SIG-M5 treated with dmso at 0.1 percent for 504 hours (cell line): ENCODE data around the gene MAPK10.

Source experiments
- DNase-seq: peaks from one replicate; lab custom pipeline; 2025; ENCODE audit not compliant: unreplicated experiment; lab: John Stamatoyannopoulos, UW

The MAPK10 gene

GRCh38 chr4:86279293-86279960, 80.4 kb downstream of the MAPK10 start:
- no peak for DNase-seq

- DNase-seq, result no peak
Measured at GRCh38 chr4:86278126-86278525, 81.7 kb downstream of the MAPK10 start.

- no peak for DNase-seq
Measured at GRCh38 chr4:86274642-86275041, 85.2 kb downstream of the MAPK10 start.

GRCh38 chr4:86272669-86273068, 87.2 kb downstream of the MAPK10 start:
- no peak for DNase-seq

DNA sequence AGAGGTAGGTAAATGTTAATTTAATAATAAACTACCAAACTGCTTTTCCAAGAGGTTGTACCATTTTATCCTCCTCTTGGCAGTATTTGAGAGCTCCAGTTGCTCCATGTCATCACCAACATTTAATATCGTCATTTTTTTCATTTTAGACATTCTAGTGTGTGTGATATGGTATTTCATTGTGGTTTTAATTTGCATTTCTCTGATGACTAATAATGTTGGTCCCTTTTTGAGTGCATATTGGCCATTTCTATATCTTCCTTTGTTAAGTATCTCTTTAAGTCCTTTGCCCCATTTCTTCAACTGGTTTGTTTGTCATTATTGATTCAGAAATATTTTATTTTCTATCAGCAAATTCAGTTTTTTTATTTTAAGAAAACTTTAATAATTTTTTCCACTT, 88.8 kb downstream of the MAPK10 start:
- DNase-seq, result no peak

- DNase-seq, result no peak
Measured at GRCh38 chr4:86269354-86269753, 90.5 kb downstream of the MAPK10 start.

- no peak for DNase-seq
Measured at GRCh38 chr4:86264241-86264640, 95.6 kb downstream of the MAPK10 start.

GRCh38 chr4:86261636-86262035, 98.2 kb downstream of the MAPK10 start:
- no peak for DNase-seq

DNA sequence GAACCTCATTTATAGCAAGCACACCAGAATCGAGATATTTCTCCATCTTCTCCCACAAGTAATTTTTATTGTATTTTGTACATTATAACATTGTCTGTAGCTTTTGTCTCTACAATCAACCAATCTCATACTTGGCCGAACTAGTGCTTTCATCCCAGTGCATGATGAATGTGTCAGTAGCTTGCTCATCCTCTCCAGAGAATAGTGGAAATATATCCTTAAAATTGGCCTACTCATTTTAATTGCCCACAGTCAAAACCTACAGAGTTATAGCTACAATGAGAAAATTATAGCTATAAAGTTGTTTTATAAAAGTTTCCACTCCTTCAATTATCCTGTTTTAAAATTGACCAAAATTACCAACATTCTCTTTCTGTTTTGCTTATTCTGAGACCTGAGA, 103.8 kb downstream of the MAPK10 start:
- no peak for DNase-seq

DNA sequence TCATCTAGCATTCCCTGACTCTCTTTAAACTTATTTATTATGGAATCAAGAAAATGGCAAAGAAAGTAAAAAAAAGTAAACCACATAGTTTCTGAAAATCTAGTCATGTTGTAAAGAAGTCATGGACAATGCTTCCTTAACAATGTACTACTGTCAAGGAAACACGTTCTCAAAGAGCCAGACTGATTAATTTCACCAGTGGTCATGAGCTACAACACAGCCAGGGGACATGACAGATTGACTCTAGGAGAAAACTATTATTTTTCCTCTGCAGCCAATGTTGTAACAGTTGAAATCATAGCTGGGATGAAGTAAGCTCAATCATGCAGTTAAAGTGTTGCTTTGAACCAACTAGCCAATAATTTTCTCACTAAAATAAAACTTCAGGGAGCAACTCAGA, 109.2 kb downstream of the MAPK10 start:
- no peak for DNase-seq

DNA sequence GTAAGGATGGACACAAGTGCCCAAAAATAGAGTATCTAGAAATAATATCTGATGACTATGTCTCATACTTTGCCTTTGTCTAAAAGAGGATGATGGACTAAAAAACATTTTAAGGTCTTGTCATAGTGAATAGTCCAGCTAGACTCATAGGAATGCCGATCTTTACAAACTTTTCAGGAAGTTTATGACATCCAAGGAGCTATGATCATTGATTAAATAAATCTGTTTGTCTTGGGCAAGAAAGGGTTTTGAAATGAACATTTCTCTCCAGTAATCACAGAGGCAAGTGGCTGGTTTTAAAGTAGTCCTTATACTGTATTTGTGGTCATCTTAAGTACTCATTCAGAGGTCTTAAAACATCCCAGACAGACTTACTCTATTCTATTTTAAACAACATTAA, 109.8 kb downstream of the MAPK10 start:
- no peak for DNase-seq

DNA sequence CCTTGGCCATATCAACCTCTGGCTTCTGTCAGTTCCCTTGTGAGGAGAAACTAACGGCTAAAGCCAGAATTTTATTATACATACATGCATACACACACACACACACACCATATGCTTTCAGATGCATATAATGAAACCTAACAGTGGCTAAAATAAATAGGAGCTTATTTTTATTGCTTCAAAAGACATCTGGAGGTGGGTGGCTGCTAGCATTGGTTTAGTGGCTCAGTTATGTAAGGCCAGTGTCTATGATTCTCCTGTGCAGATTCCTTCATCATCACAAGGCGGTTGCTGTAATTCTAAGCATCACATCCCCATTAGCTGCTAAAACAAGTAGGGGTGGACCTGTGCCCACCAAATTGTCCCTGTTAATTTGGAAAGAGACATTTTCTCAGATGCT, 110.8 kb downstream of the MAPK10 start:
- no peak for DNase-seq

DNA sequence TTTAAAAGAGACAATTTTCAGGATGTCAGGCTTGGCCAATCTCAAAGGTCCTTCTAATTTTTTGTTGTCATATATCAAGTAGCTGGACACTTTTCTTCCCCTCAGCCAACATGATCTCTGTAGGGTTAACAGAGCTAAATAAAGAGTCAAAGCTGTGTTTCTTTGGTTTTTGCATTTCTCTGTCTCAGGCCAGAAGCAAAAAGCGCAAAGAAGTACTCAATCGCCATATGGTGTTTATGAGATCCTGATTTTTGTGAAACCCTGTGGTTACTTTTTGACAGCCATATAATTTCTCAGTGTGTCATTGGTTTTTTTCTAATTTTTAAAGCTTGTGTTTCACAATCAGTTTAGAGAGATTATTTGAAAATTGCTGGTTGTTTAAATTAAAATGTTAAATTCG, 111.9 kb downstream of the MAPK10 start:
- no peak for DNase-seq

DNA sequence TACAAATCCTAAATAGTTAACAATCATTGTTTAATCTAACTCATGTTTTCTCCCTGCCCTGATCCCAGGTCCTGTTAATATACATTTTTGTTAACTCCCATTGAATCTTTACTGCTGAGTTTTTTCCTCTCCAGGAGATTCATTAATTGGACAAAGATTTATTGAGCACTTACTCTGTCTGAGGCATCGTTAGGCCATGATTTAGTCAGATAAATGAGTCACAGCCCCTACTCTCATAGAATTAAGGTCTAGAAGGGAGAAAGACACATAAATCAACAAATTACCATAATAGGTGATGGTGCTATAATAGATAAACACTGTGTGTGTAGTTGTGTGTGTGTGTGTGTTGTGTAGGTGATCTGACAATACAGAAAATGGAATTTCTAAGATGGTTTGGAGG, 112.5 kb downstream of the MAPK10 start:
- no peak for DNase-seq

GRCh38 chr4:86243750-86244149, 116.1 kb downstream of the MAPK10 start:
- no peak for DNase-seq

DNA sequence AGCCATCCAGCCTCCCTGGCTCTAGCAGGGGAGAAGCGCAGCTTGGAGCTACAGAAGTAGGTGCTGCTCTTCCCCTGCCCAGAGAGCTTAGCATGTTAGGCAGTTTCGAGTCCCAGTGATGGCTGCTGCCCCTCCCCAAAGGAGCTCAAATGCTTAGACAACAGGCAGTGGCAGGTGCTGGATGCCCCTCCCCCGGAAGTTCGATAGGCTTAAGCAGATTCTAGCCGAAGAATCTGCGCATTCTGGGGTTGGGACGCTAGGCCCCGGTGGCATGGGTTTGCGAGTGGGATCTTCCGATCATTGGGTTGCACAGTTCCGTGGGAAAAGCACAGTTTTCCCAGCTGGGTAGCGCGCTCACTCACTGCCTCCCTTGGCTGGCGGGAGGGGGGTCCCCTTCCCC, 117.2 kb downstream of the MAPK10 start:
- no peak for DNase-seq

- no peak for DNase-seq
Measured at GRCh38 chr4:86235549-86235948, 124.3 kb downstream of the MAPK10 start.

DNA sequence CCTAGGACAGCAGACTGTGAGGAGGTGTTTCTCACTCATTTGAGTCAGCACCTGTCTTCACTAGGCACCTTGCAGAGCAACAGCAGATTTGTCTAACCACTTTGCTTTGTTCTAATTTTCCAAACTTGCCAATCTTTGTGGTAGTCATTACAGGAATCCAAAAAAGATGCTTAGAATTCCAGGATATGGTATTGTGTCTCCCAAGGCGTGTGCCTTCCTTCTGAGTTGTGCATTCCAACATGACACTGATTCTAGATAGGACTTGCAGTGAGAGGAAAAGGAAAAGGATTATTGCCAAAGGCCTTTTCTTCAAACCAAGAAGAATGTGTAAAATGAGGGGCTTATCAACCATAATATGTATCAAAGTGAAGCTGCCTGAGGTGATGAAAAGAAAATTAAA, 126.2 kb downstream of the MAPK10 start:
- DNase-seq, result no peak

GRCh38 chr4:86233090-86233489, 126.8 kb downstream of the MAPK10 start:
- DNase-seq, result no peak

DNA sequence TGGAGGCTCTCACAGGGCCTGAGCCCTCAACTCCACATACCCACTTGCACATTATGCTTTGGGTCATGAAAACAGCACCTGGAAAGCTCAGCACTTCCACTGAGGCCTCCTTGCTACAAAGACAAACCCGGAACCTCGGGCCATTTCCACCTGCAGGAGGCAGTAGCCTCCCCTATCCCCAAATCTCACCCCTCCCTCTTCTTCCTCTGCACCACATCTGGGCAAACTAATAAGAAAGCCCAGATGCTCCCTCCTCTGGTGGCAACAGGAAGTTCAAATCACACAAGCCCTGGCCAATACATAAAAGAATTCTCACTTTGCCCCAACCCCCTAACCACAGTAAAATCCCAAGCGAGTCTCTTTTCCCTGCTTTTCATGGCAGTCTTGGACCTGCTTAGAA, 136.4 kb downstream of the MAPK10 start:
- peak; percentile 35 for DNase-seq

GRCh38 chr4:86221002-86221401, 138.9 kb downstream of the MAPK10 start:
- DNase-seq, result no peak

- DNase-seq, result no peak
Measured at GRCh38 chr4:86220121-86220520, 139.7 kb downstream of the MAPK10 start.

GRCh38 chr4:86218746-86219473, 140.9 kb downstream of the MAPK10 start:
- peak; percentile 1 for DNase-seq
